Activated naive CD8-positive, alpha-beta T cell (primary cell): Measurements from ENCODE around the gene TCF7L2.

Experiments used
- H3K27ac Mint-ChIP-seq: one replicate; pipeline ENCODE4 v1.8.0; 2021; ENCODE audit warnings: mixed read lengths
- H3K27me3 Mint-ChIP-seq: one replicate; pipeline ENCODE4 v1.8.0; 2021; ENCODE audit warnings: mixed read lengths
- H3K36me3 Mint-ChIP-seq: one replicate; pipeline ENCODE4 v1.8.0; 2021; ENCODE audit warnings: mixed read lengths
- H3K4me1 Mint-ChIP-seq: one replicate; pipeline ENCODE4 v1.8.0; 2021; ENCODE audit warnings: low read depth, mixed read lengths
- H3K4me3 Mint-ChIP-seq: one replicate; pipeline ENCODE4 v1.8.0; 2021; ENCODE audit warnings: mild to moderate bottlenecking, mixed read lengths
- H3K9me3 Mint-ChIP-seq: one replicate; pipeline ENCODE4 v1.8.0; 2021; ENCODE audit warnings: low read depth, mixed read lengths

Gene TCF7L2

GRCh38 chr10:112949875-112950507 lies at the start of gene TCF7L2:
Gene TCF7L2 (plus strand): TSS chr10:112950247. CDS start chr10:112950757, 510 bp downstream.
- H3K4me1 Mint-ChIP-seq: peaks cover 27% of the 10 kb centered on the region
- peak within 1 kb of the TSS; percentile 96 for H3K4me3 Mint-ChIP-seq
- peaks cover 4% of the 10 kb centered on the region for H3K27me3 Mint-ChIP-seq
- H3K36me3 Mint-ChIP-seq: no peaks in the 10 kb centered on the region
- no peaks in the 10 kb centered on the region for H3K9me3 Mint-ChIP-seq
- H3K27ac Mint-ChIP-seq: peak within 1 kb of the TSS; percentile 84

- no peak overlapping the region for H3K27ac Mint-ChIP-seq
- H3K4me1 Mint-ChIP-seq: no peaks in the 10 kb centered on the region
- no peaks in the 10 kb centered on the region for H3K9me3 Mint-ChIP-seq
- no peak overlapping the region for H3K4me3 Mint-ChIP-seq
- H3K36me3 Mint-ChIP-seq: peaks cover 4% of the 10 kb centered on the region
- H3K27me3 Mint-ChIP-seq: no peaks in the 10 kb centered on the region
These were observed 47.3 kb upstream of the TCF7L2 start for GRCh38 chr10:112902730-112903129.

DNA sequence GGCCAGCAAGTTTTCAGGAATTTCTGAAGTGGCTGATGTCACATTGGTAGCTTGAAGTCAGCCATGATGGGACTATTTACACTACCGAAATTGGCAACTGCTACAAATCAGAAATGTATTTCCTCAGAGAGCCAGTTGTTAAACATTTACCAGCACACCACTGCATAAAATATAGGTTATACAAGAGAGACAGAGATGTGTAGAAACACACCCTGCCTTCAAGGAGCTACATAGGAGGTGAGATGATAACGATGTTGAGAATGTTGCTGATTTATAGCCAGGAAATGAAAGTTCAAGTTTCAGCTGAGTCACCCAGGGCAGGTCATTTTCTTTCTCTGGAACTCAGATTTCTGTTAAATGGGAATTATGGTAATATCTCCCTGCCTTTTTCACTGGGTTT lies 46.0 kb upstream of the TCF7L2 start:
- no peak overlapping the region for H3K27ac Mint-ChIP-seq
- H3K9me3 Mint-ChIP-seq: no peaks in the 10 kb centered on the region
- H3K4me1 Mint-ChIP-seq: no peaks in the 10 kb centered on the region
- no peaks in the 10 kb centered on the region for H3K27me3 Mint-ChIP-seq
- no peak overlapping the region for H3K4me3 Mint-ChIP-seq
- H3K36me3 Mint-ChIP-seq: peaks cover 4% of the 10 kb centered on the region

- Mint-ChIP-seq H3K4me1 (no peaks in the 10 kb centered on the region), H3K4me3 (no peak overlapping the region), H3K27ac (no peak overlapping the region), H3K36me3 (peaks cover 4% of the 10 kb centered on the region), H3K27me3 (no peaks in the 10 kb centered on the region), H3K9me3 (no peaks in the 10 kb centered on the region)
These were observed 43.1 kb upstream of the TCF7L2 start for GRCh38 chr10:112906945-112907344.

DNA sequence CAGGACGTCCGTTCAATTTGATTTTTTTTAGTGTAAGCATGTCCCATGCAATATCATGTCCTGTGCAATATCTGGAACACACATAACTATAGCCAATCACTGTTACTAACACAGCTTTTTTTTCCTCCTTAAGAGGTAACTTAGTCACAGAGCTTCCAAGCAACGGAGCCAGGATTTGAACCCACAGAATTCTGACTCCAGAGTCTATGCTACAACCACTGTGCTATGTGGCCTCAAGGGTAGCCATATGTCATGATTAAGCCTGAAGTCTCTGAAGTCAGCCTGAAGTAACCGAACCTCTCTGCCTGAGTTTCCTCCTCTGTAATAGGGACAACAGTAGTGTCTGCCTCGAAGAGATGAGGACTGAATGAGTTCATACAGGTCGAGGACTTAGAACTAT lies 42.2 kb upstream of the TCF7L2 start:
- Mint-ChIP-seq H3K27me3 (no peaks in the 10 kb centered on the region), H3K36me3 (peaks cover 4% of the 10 kb centered on the region), H3K9me3 (no peaks in the 10 kb centered on the region), H3K4me3 (no peak overlapping the region), H3K4me1 (no peaks in the 10 kb centered on the region), H3K27ac (no peak overlapping the region)

DNA sequence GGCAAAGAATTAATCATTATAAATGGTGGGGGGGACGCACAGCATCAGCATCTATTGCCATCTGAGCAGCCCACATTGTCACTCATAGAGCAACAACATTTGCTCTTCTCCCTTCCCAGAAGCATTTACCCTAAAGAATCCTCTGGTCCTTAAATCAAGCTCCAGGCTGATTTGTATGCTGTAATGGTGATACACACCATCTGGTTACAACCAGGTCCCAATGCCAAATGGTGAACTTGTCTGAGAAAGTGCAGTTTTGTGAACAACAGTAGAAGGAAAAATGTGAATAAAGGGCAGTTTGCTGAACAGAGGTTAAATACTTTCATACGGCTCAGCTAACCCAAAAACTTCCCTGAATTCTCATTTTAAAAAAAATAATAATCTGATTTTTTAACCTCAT lies 38.8 kb upstream of the TCF7L2 start:
- Mint-ChIP-seq H3K9me3 (no peaks in the 10 kb centered on the region), H3K27ac (no peak overlapping the region), H3K27me3 (no peaks in the 10 kb centered on the region), H3K36me3 (no peaks in the 10 kb centered on the region), H3K4me3 (no peak overlapping the region), H3K4me1 (no peaks in the 10 kb centered on the region)

GRCh38 chr10:112912410-112912928 lies 37.6 kb upstream of the TCF7L2 start:
- H3K4me3 Mint-ChIP-seq: no peak overlapping the region
- no peaks in the 10 kb centered on the region for H3K9me3 Mint-ChIP-seq
- H3K27me3 Mint-ChIP-seq: no peaks in the 10 kb centered on the region
- no peaks in the 10 kb centered on the region for H3K4me1 Mint-ChIP-seq
- H3K36me3 Mint-ChIP-seq: no peaks in the 10 kb centered on the region
- H3K27ac Mint-ChIP-seq: no peak overlapping the region

DNA sequence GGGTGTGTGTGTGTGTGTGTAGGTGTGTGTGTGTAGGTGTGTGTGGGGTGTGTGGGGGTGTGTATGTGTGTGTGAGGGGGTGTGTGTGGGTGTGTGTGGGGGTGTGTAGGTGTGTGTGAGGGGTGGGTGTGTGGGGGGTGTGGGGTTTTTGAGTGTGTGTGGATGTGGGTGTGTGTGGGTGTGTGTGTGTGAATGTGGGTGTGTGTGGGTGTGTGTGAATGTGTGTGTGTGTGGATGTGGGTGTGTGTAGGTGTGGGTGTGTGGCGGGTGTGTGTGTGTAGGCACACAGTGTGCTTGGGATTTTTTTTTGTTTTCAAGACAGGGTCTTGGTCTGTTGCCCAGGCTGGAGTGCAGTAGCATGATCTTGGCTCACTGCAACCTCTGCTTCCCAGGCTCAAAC lies 36.8 kb upstream of the TCF7L2 start:
- no peaks in the 10 kb centered on the region for H3K4me1 Mint-ChIP-seq
- H3K4me3 Mint-ChIP-seq: no peak overlapping the region
- H3K9me3 Mint-ChIP-seq: no peaks in the 10 kb centered on the region
- H3K27me3 Mint-ChIP-seq: no peaks in the 10 kb centered on the region
- no peaks in the 10 kb centered on the region for H3K36me3 Mint-ChIP-seq
- H3K27ac Mint-ChIP-seq: no peak overlapping the region

DNA sequence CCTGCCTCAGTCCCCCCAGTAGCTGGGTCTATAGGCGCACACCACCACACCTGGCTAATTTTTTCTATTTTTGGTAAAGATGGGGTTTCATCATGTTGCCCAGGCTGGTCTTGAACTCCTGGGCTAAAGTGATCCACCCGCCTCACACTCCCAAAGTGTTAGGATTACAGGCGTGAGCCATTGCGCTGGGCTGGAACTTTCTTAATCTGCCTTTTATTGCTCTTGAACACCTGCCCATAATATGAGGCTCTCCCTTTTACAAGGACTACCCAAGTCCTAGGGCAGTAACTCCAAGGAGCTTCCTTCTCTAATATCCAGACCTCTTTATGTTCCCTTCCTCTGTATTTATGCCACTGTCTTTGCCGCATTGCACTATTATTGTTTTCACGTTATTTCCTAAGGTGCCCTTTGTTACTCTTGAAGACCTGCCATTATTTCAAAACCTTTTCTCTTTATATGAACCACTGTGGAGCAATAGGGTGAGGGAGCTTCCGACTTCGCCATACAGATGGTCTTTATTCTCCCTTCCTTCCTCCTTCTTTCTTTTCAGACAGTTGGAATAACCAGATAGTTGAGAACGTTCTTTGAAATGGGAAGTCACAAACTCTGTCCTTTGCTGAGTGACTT lies 36.3 kb upstream of the TCF7L2 start:
- no peak overlapping the region for H3K4me3 Mint-ChIP-seq
- no peaks in the 10 kb centered on the region for H3K36me3 Mint-ChIP-seq
- H3K4me1 Mint-ChIP-seq: no peaks in the 10 kb centered on the region
- no peaks in the 10 kb centered on the region for H3K27me3 Mint-ChIP-seq
- no peak overlapping the region for H3K27ac Mint-ChIP-seq
- no peaks in the 10 kb centered on the region for H3K9me3 Mint-ChIP-seq

DNA sequence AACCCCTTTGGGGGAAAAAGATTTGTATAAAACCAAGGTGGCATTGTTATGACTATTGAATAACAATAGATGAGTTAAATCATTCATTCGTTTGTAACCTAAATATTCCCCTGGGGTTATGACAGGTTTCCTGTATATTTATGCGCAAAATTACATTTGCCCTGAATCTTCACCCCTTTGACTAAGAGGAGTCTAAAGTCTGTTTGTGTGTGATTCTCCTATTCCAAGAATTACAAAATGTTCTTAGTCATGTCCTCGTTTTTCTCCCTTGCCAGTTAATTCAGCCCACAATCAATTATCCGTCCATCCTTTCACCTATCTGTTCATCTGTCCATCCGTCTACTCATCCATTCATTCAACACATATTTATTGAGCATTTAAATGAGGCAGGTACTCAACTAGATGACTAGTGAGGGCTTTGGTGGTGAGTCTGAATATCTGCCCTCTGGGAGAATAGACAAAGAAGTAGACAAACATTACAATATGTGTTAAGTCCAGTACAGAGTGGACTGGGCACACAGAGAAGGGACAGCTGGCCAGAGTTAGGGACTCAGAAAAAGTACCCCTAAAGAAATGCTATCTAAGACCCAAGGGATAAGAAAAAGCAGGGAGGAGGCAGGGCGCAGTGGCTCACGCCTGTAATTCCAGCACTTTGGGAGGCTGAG lies 35.6 kb upstream of the TCF7L2 start:
- no peak overlapping the region for H3K27ac Mint-ChIP-seq
- H3K27me3 Mint-ChIP-seq: no peaks in the 10 kb centered on the region
- H3K4me3 Mint-ChIP-seq: no peak overlapping the region
- H3K9me3 Mint-ChIP-seq: no peaks in the 10 kb centered on the region
- no peaks in the 10 kb centered on the region for H3K36me3 Mint-ChIP-seq
- no peaks in the 10 kb centered on the region for H3K4me1 Mint-ChIP-seq

DNA sequence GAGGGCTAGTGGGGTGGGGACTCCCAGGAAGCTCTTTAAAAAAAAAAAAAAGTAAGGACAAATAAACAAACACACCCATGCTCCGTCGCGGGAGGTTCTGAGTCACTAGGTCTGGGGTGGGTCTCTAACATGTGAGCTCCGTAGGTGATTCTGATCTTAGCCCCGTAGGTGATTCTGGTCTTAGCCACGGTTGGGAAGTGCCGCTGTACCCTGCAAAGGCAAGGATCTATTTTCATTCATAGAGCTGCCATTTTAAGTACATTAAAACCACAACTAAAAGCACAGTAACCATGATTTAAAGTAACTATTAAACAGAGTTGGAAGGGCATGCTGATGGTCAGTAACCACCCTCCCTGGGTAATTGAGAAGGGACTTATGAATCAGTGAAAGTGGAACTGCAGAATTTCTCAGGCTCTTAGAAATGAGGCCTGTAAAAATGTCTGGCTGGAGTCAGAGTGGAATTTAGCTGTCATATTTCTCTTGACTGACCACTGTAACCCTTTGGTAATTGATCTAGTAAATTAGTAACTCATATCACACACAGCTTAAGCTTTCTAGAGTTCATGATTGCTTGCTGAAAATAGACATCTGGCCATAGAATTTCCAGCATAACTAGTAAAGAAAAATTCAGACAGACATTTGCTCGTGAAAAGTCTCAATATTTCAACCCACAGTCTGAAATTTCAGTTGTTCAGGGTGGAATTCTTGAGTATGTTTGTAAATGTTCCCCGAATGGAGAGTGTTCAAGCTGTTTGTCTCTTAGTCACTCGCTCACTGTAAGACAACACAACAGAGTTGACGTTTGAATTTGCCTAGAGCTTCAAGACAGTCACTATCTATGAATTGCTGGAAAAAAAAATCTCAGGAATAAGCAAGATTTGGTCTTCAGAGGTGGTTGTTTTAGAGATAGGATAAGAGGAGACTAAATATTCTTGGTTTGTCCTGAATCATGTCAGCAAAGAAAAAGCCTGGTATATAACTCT lies 34.2 kb upstream of the TCF7L2 start:
- H3K27me3 Mint-ChIP-seq: no peaks in the 10 kb centered on the region
- no peaks in the 10 kb centered on the region for H3K9me3 Mint-ChIP-seq
- H3K36me3 Mint-ChIP-seq: no peaks in the 10 kb centered on the region
- no peaks in the 10 kb centered on the region for H3K4me1 Mint-ChIP-seq
- no peak overlapping the region for H3K4me3 Mint-ChIP-seq
- no peak overlapping the region for H3K27ac Mint-ChIP-seq

- Mint-ChIP-seq H3K36me3 (no peaks in the 10 kb centered on the region), H3K9me3 (no peaks in the 10 kb centered on the region), H3K27me3 (no peaks in the 10 kb centered on the region), H3K4me1 (no peaks in the 10 kb centered on the region), H3K4me3 (no peak overlapping the region), H3K27ac (no peak overlapping the region)
These were observed 32.4 kb upstream of the TCF7L2 start for GRCh38 chr10:112917681-112918080.

DNA sequence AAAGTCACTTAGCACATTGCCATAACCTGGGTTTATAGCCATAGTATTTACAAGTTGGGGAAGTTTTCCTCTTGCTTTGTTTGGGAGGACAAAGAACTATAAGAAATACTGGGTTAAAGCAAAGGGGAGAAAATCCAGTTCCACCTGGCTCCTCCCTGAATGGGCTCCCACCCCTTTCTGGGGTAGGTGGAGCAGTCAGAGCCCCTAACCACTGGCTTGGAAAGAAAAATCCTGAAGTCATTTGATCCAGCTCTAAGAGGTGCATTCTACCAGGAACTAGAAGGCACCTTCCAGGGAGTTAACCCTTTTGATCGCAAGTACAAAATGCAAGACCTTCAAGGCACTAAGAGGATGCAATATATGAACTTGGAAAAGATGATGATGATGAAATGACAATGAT lies 31.3 kb upstream of the TCF7L2 start:
- H3K36me3 Mint-ChIP-seq: peaks cover 3% of the 10 kb centered on the region
- no peaks in the 10 kb centered on the region for H3K9me3 Mint-ChIP-seq
- H3K4me3 Mint-ChIP-seq: no peak overlapping the region
- no peaks in the 10 kb centered on the region for H3K27me3 Mint-ChIP-seq
- no peaks in the 10 kb centered on the region for H3K4me1 Mint-ChIP-seq
- H3K27ac Mint-ChIP-seq: no peak overlapping the region

GRCh38 chr10:112919721-112920120 lies 30.3 kb upstream of the TCF7L2 start:
- Mint-ChIP-seq H3K4me1 (no peaks in the 10 kb centered on the region), H3K36me3 (peaks cover 3% of the 10 kb centered on the region), H3K27me3 (no peaks in the 10 kb centered on the region), H3K9me3 (no peaks in the 10 kb centered on the region), H3K27ac (no peak overlapping the region), H3K4me3 (no peak overlapping the region)
